Inflammatory macrophage (primary cell): ENCODE results near the gene ARID3B.

Source experiments
- DNase-seq, 2 donors: peaks; one replicate each; pipeline ENCODE4 v3.0.0-alpha.2; 2020 to 2022

The ARID3B gene

DNA sequence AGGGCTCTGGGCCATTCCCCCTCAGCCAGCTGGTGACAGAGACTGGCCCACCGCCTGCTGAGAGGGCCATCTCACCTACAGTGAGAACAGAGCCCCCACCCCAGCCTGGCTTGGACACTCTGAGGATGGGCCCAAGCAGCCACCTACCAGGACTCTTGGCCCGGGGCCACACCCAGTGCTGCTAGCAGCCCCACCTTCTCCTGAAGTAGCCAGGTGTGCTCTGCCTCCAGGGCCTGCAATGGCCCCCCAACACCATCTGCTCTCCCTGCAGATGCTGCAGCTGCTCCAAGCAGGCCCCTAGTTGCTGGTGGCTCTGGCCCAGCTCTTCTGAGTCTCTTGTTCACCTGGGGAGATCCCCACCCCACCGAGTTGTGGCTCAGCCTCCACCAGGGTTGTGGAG lies 67.8 kb downstream of the ARID3B start:
- DNase-seq: no peak

DNA sequence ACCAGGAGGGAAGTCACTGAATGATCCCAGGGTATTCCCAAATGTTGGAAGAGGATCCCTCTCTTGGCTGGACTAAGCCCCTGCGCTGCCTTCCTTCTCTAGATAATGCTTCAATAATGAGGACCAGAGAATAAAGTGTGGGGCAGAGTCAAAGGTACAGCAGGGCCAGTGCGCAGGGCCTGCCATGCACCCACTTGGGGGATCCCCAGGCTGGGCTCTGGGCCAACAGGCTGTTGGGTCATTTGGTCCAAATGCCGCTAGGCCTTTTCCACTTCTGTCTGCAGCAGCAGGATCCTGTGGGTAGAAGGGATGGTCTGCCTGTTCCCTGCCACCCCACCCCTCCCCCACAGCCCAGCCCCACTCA lies 68.9 kb downstream of the ARID3B start:
- no peak for DNase-seq

DNA sequence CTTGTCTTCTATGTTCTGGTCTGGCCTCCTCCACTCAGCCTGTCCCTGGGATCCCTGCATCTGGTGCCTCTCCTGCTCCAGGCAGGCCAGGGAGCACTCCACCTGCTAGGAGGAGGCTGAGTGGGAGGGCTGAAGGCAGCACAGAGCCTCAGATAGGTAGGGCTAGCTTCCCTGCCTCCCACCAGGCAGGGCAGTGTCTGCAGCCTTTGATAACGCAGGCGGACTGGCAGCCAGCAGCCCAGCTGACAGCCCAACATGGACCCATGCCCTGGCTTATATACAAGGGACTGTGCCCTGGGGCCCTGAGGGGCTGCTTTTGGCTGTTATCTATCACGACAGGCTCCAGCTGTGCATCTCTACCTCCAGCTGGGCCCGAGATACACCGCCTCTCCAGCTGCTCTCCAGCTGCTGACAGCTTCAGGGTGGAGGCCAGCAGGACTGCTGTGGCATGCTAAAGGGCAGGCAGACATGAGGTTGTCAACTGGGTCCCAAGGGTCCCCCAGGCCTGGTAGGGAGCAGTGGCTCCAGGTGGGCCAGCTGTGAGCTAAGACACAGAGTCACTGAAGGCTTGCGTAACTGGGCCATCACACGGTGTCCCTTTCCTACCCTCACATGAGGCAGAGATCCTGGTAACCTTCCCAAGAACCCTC lies 69.4 kb downstream of the ARID3B start:
- DNase-seq: no peak

DNA sequence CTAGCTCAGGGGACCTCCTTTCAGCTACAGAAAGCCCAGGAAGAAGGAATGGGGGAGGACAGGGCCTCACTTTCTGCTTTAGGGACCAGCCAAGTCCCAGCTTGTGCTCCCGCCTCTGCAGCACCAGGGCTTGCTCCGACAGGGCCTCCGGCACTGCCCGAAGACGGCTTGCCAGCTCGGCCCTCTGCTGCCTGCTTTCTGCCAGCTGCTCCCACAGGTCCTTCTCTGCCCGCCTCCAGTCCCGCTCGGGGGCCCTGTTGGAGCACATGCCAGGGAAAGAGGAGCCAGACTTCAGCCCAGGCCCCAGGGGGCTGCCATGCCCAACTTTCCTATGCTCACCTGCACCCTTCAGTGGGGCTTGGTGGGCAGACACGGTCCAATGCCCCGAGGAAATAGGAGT lies 70.3 kb downstream of the ARID3B start:
- no peak for DNase-seq

DNA sequence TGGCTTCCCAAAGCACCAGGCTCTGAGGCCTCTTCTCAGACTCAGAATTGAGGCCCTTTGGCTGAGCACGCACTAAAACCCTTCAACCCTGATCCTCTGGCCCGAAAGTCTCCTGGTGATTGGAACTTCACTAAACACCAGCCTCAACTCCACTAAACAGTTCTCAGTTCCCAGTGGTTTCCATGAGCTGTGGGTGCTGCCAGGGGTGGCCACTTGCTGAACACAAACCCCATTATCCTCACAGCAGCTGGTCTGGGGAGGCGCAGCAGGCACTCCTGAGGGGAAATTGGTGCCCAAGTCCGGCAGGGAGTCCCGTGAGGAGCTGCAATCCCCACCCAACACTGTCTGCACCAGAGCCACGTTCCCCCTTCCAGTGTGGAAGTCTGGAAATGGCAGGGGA lies 70.8 kb downstream of the ARID3B start:
- DNase-seq: no peak

DNA sequence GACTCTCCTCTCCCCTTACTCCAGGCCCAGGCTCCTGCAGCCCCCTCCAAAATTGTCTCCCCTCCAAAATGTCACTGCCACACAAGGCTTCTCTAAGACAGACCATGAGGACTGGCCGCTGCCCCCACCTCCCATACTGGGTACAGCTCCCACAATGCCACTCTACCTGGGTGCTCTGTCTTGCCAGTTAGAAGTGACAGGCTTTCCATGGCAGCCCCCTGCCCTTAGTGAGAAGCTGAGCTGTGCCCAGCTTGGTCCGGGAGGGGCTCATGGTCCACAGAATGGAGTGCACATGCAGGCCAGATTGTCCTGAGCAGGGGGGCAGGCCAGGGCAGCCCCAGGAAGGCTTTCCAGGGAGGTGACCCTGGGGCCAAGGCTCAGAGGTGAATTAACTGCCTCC lies 71.7 kb downstream of the ARID3B start:
- no peak for DNase-seq

DNA sequence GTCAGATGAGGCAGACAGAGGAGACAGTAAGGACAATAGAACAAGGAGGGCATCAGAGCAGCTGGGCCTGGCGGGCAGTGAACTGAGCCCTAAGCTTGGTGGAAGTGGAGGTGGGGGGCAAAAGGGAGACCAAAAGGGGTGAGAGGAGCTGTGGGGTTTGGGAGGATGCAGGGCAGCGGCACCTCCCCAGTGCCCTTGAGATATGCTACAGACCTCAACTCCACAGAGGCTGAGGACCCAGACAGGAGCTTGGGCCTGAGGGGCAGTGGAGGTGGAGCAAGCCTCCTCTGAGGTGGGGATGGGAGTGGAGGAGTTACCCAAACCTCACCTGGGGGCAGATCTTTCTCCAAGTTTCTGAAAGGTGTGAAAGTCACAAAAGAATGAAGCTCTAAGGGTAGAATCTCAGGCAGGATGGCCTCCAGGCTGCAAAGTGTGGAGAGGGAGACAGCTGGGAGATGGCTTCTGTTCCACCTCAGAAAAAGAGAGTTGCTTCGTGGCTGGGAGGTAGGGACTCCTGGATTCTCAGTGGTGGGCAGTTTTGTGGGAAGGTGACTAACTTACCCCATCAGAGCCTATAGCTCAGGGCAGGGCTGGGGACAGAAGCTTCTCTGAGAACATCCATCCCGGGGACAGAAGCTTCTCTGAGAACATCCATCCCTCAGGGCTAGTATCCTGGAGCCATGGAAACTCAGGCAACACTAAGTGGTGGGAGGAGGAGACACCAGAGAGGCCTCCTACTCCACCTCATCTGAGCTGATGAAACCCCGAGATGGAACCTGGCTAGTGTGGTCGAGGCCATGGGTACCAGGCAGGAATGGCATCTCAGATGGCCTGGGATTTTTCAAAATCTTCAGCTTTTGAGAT lies 72.3 kb downstream of the ARID3B start:
- no peak for DNase-seq

DNA sequence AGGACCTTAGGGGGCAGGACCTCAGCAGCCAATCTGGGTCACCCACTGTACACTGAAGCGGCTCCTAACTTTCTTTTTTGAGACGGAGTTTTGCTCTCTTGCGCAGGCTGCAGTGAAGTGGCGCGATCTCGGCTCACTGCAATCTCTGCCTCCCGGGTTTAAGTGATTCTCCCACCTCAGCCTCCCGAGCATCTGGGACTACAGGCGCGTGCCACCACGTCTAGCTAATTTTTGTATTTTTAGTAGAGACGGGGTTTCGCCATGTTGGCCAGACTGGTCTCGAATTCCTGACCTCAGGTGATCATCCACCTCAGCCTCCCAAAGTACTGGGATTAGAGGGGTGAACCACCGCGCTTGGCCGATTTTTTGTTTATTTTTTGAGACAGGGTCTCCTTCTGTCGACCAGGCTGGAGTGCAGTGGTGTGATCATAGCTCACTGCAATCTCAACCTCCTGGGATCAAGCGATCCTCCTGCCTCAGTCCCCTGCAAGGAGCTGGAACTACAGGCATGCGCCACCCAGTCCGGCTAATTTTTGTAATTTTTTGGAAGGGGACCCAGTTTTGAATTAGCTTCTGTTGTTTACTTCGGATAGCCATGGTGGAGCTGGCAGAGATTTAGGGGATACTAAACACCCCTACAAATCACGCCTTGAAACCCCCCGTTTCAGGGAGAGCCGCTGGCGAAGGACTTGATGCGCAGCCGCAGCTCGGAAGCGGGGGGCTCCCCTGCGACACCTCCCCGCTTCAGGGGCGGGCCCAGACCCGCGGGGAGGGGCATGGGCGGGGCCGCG lies 73.1 kb downstream of the ARID3B start:
- no peak for DNase-seq

DNA sequence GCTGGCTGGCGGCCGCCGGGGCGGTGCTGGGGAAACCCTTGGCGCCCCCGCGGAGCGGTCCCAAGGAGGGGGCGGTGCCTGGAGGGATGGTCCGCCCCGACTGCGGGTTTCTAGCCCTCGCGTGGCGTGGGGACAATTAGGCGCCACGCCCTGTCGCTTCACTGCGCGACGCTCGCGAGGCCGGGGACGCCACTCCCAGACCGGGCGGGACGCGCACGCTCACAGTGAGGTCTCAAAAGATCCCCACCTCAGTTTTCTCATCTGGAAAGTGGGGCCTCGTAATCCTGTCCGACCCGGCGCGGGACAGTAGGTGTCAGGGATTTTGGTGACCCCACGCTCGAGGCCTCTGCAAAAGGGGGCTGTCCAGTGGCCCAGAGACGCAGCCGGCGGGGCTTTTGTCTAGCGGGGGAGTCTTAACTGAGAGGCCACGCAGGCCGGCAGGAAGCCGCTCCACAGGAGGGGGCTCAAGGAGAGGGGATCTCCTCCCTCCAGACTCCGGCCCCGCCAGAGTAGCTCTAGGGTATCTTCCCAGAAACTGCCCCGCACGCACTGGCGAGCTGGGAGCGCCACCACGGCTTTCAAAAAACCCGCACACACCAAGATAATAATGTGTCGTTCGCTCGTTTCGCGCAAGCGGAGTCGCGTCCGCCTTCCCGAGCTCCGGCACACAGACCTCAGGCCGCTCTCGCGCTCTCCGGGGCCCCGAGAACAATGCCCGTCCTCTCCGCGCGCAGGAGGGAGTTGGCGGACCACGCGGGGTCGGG lies 73.9 kb downstream of the ARID3B start:
- peak; percentile 83 to 86 for DNase-seq

DNA sequence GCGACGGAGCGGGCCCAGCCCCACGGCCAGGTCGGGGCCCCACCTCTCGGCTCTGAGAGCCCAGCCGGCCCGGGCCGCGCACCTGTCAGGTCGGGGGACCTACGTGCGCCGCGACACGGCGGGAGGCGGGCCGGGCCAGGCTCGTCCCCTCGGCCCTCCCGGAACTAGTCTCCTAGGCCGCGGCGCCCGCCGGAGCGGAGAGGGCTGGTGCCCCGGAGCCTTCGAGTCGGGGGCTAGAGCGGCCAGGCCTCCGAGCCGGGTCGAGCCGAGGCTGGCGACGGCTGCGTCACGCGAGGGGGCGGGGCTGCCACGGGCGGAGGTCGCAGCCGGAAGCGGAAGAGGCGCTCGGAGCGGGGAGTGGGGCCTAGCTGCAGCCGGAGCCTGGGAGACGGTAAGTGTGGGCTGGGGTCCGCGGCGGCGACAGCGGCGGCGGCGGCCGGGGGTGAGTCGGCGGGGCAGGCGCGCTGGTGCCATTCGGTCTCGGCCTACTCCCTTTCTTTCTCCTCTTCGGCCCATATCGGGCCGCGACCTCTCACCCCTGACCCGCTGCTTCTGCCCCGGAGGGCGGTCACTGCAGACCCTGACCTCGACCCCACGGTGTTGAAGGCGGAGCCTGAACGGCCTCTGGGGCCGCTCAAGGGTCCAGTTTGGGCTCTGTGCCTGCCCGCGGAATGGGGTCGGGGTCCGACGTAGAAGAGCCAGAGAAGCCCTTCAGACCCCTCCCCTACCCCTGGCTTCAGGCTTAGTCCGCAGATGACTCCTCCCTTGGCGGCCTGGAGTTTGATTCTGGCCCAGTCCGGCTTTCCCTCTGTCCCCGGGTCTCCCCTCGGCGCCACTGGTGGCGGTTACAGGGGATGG lies 74.7 kb downstream of the ARID3B start, which contains the start of gene CLK3:
Gene CLK3, plus strand, starts transcription at position 329 of the 858 bp plus-strand sequence. CDS start 3,361 bp downstream, outside the sequence.
- peak; percentile 93 to 95 for DNase-seq

DNA sequence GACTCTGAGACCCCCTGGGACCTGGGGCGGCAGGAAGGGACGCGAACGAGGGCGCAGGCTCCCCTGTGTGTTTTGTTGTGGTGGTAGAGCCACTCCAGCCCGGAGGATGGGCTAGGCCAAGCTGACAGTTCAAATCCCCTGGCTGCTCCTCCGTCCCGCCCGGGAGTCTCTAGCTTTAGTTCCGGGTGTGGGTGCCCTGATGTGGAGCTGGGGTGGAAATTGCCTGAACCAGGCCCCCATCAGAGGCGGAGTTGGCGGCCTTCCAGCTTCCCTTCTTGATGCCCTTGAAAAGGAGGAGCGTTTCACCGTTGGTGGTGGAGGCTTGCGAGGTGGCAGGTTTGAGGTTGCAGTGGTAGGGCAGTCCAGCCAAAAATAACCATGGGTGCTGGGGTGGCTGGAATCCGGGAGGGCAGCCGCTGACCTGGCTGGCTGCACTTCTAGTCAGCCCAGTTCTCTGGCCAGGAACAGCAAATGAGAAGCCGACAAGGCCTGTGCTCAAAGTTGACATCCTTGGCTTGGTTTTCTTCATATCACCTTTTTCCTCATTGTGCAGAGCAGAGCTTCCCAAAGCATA lies 75.4 kb downstream of the ARID3B start:
- DNase-seq: peak; percentile 80 to 89

DNA sequence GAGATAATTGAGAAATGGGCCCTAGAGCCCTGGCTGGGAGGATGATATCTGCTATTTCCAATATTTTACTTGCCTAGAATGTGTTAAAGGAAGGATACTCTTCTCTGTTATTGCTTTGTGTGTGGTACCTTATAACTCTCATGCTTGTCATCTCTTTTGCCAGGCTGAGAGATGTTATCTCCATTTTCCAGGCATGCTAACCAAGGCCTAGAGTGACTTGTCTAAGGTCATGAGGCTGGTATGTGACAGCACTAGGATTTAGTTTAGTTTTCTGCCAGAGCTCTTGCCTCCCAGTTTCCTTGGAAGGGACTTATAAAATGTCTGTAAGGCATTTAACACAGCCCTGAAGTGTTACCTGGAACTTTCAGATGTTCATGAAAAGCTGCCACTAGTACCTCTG lies 76.0 kb downstream of the ARID3B start:
- no peak for DNase-seq

DNA sequence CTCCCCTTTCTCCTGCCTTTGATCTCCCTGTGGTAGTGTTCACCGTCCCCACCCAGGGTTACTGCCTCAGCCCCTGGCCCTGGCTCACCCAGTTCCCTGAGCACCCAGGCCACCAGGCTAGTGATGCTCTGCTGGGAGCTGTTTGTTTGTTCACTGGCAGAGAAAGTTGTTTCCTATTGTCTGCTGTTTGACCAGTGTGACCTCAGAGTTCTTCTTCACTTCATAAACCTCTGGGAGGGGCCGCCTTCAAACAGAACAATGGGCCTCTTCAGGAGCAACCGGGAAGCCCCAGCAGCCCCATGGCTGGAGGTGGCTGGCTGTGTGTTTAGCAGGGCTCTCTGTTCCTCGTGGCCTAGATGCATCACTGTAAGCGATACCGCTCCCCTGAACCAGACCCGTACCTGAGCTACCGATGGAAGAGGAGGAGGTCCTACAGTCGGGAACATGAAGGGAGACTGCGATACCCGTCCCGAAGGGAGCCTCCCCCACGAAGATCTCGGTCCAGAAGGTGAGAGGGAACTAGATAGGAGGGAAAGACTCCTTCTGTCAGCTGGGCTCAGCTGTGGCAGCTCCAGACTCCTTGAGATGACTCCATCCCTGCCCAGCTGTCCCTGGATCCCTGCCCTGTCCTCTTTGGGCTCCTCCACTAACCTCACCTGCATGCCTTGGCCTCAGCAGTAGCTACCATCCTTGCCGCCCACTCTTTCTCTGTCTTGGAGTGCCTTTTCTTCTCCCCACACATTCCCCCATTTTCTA lies 78.0 kb downstream of the ARID3B start:
- no peak for DNase-seq

DNA sequence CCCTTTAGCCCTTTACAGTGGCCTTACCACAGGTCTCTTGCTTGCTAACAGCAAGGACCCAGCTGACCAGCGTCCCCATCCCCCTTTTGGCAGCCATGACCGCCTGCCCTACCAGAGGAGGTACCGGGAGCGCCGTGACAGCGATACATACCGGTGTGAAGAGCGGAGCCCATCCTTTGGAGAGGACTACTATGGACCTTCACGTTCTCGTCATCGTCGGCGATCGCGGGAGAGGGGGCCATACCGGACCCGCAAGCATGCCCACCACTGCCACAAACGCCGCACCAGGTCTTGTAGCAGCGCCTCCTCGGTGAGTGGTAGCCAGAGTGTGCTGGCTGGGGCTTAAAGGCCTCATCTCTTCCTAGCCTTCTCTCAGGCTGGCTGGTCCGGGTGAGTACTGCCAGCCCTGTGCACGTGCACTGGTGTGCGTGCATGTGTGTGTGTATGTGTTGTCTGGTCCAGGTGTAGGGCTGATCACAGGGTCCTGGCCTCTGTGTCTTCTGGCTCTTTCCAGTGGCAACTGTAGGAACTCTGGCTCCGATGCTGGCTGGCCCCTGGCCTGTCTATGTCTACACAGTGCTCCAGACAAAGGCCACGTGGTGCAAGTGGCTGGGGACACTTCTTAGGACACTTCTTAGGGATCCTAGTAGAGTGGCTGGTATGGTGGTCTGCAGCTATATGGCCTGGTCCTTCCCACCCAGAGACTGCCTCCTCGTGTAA lies 79.1 kb downstream of the ARID3B start:
- no peak for DNase-seq

DNA sequence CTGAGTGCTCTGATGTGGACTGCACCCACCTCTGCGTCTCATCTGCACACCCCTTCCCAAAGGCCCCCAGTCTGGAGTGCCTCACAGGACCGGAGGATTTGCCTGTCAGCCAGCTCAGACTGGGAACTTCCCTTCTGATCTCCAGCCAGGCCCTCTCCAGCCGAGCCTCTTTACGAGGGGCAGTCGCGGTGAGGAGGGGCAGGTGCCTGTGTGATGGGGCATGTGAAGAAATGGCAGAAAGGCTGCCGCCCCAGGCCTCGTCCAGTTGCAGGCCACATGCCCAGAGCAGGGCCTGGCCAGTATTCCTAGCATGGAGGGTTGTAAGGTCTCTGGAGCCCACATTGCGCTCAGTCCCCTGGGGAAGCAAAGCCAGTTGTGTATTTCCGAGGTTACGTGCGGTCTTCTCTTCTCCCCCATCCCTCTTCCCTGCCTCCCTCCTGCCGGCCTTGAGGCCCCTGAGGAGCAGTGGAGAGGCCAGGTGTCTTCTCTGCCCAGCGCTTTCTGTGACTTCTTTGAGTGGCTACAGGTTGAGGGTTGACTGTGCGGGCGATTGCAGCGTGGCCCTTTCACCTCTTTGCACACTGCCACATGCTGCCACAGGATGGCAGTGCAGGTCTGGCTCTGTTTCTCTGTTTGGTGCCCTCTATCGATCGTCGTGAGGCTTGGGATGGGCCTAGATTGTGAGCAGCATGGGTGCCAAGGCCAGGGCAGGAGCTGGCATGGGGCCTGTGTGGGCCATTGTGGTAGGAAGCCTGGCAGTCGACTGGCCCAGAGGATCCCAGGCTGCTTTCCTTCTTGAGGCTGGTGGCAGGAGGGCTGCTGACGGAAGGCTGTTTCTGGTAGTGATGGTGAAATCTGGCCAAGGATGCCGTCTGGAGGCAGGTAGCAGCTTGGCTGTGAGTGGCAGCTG lies 79.9 kb downstream of the ARID3B start:
- DNase-seq: peak; percentile 81 to 82

DNA sequence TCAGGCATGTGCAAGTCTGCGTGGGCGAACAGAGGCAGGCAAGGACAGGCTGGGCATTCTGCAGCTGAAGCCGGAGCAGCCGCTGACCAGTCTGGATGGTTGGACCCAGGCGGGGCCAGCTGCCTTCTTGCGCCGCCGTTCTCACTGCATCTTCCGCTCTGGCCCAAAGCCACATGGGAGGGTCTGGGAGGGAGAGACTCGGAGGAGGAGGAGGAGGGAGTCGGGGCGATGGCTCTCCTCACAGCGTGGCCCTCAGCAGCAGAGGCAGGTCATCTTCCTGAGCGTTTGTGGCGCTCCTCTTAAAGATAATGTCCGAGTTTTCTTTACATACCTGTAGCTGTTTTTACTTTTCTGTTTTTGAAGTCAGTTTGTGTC lies 80.5 kb downstream of the ARID3B start:
- no peak for DNase-seq

DNA sequence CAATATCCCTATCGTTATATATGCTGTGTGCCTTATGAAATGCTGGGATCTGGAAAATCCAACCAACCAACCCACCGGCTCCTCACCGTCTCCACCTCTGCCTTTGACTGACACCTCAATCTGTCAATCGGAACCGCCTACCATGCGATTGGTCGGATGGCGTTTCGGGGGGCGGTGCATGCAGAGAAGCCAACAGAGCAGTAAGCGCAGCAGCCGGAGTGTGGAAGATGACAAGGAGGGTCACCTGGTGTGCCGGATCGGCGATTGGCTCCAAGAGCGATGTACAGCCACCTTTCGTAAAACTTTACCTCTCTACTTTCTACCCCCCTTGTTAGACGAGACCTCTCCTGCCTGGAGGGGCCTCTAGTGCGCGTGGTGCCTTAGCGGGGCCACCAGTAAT lies 80.9 kb downstream of the ARID3B start:
- DNase-seq: no peak

DNA sequence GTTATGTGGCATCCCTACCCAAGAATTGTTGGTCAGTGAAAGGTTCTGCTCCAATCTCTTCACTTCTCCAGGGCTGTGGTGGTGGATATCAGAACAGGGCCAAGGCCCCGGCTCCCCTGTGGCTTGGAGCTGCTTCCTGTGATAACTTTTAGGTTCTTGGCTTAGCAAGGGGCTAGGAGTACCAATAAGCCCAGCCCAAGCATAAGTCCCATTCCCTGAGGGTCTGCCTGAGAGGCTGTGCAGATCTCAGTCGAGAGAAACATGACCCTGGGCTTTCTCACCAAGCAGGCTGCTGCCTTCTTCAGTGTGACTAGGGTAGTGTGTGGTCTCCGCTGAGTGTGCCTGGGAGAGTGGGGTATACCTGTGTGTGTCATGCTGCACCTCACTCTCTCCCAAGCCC lies 81.7 kb downstream of the ARID3B start:
- no peak for DNase-seq
